Testis (tissue), 3 donors: Measurements from ENCODE around the gene MMP20. TPM values are rescaled to one million over a fixed set of nuclear protein-coding genes. Genes with fewer than 3 reads are reported as not detected.

Source experiments
- DNase-seq: peaks from one replicate; pipeline ENCODE4 v3.0.0-alpha.2; 2019
- H3K27ac ChIP-seq, 2 donors: fragments of 200-600 bp; sonication (generic); one replicate each; pipeline ENCODE4 v1.5.1; 2019
- H3K27me3 ChIP-seq: fragments of 200-600 bp; sonication (generic); one replicate; pipeline ENCODE4 v1.5.1; 2019
- H3K36me3 ChIP-seq: fragments of 200-600 bp; sonication (generic); one replicate; pipeline ENCODE4 v1.5.1; 2017; ENCODE audit warnings: low read depth; ENCODE audit errors: missing control alignments
- H3K4me1 ChIP-seq: fragments of 200-600 bp; sonication (generic); one replicate; pipeline ENCODE4 v1.5.1; 2019
- H3K4me3 ChIP-seq, 2 donors: fragments of 200-600 bp; sonication (generic); one replicate each; pipeline ENCODE4 v1.5.1; 2017 to 2019
- H3K9me3 ChIP-seq: fragments of 200-600 bp; sonication (generic); one replicate; pipeline ENCODE4 v1.5.1; 2017
- CTCF ChIP-seq, 3 experiments: fragments of 450-650 bp in 2 of 3; fragments of 200-600 bp in 1 of 3; sonication (generic) in 1 of 3; IDR thresholded peaks; one replicate each; pipeline ENCODE4 v1.5.1; 2016 to 2019; ENCODE audit warnings: antibody characterized with exemption in 3 of 3, mild to moderate bottlenecking in 2 of 3, moderate library complexity in 1 of 3
- POLR2A ChIP-seq: fragments of 450-650 bp; IDR thresholded peaks from one replicate; pipeline ENCODE4 v1.6.1; 2017; ENCODE audit warnings: antibody characterized with exemption, mild to moderate bottlenecking, moderate library complexity
- whole genome bisulfite sequencing, 2 donors: methylation state at CpG; one replicate each; pipeline ENCODE4 v1.1.5; 2018; 5-methylcytosine and 5-hydroxymethylcytosine counted together
- intact Hi-C: fragments of 100-400 bp; cut with DNase I; formaldehyde crosslinking; loops from one replicate; pipeline ENCODE4 v1.15.1; 2023; ENCODE audit warnings: low total_unique reads
- polyA plus RNA-seq: library from polyadenylated mRNA; stranded (reverse); fragments of 350-450 nt; fragmentation: Illumina TruSeq; extraction: RNeasy Lipid Tissue Mini Kit (QIAGEN cat#74804); gene quantifications from one replicate; pipeline ENCODE4 v1.2.3, GENCODE V29; 2014; ENCODE audit warnings: low read depth, low replicate concordance; ENCODE audit not compliant: insufficient read depth
- total RNA-seq, 2 donors: library from RNA; depleted of rRNA; stranded (reverse); fragments of >200 nt; gene quantifications; one replicate each; pipeline ENCODE4 v1.2.3, GENCODE V29; 2016

The MMP20 gene
- total and polyA plus RNA-seq, 3 donors from 2014 or later = 3.1 to 15.5 TPM; not detected in 1

GRCh38 chr11:102614485-102614884 lies 10.6 kb downstream of the MMP20 start:
- DNase-seq = no peak
- Histone ChIP-seq H3K27me3 (no peaks in the 10 kb centered on the region), H3K9me3 (no peaks in the 10 kb centered on the region), H3K4me3 (no peak overlapping the region), H3K36me3 (no peaks in the 10 kb centered on the region), H3K27ac (no peak overlapping the region), H3K4me1 (no peaks in the 10 kb centered on the region)
- intact Hi-C loops = no loop called here
- TF ChIP-seq POLR2A (no peak), CTCF (IDR thresholded peaks at IDR 0.05) (no peak)
- WGBS, 2 donors = 84 to 91% methylated on average over 2 of the region's 2 CpGs

- 91 to 93% methylated on average over 2 of the region's 2 CpGs for WGBS, 2 donors
- intact Hi-C loops = no loop called here
- DNase-seq = no peak
- Histone ChIP-seq H3K4me3 (no peak overlapping the region), H3K4me1 (no peaks in the 10 kb centered on the region), H3K9me3 (no peaks in the 10 kb centered on the region), H3K27ac (no peak overlapping the region), H3K36me3 (no peaks in the 10 kb centered on the region), H3K27me3 (no peaks in the 10 kb centered on the region)
- no peak for TF ChIP-seq CTCF (IDR thresholded peaks at IDR 0.05)
- no peak for TF ChIP-seq POLR2A
Measured at GRCh38 chr11:102614031-102614430, 11.1 kb downstream of the MMP20 start.

GRCh38 chr11:102613450-102613849 lies 11.7 kb downstream of the MMP20 start:
- no peak for TF ChIP-seq POLR2A
- no peak for TF ChIP-seq CTCF (IDR thresholded peaks at IDR 0.05)
- intact Hi-C loops = no loop called here
- WGBS, 2 donors = 59 to 70% methylated on average over 1 of the region's 1 CpG
- DNase-seq = no peak
- no peaks in the 10 kb centered on the region for H3K4me1 ChIP-seq
- no peak overlapping the region for H3K27ac ChIP-seq
- no peaks in the 10 kb centered on the region for H3K9me3 ChIP-seq
- H3K36me3 ChIP-seq = no peaks in the 10 kb centered on the region
- H3K27me3 ChIP-seq = no peaks in the 10 kb centered on the region
- H3K4me3 ChIP-seq = no peak overlapping the region

GRCh38 chr11:102611291-102611690 lies 13.8 kb downstream of the MMP20 start:
- intact Hi-C loops = no loop called here
- no peaks in the 10 kb centered on the region for H3K36me3 ChIP-seq
- H3K4me3 ChIP-seq = no peak overlapping the region
- H3K27ac ChIP-seq = no peak overlapping the region
- TF ChIP-seq CTCF (IDR thresholded peaks at IDR 0.05) = no peak
- TF ChIP-seq POLR2A = no peak
- no peak for DNase-seq
- H3K9me3 ChIP-seq = no peaks in the 10 kb centered on the region
- no peaks in the 10 kb centered on the region for H3K4me1 ChIP-seq
- 63 to 67% methylated on average over 4 of the region's 4 CpGs for WGBS, 2 donors
- no peaks in the 10 kb centered on the region for H3K27me3 ChIP-seq

- Histone ChIP-seq H3K27ac (no peak overlapping the region), H3K27me3 (no peaks in the 10 kb centered on the region), H3K36me3 (no peaks in the 10 kb centered on the region), H3K4me1 (no peaks in the 10 kb centered on the region), H3K9me3 (no peaks in the 10 kb centered on the region), H3K4me3 (no peak overlapping the region)
- TF ChIP-seq POLR2A = no peak
- no peak for TF ChIP-seq CTCF (IDR thresholded peaks at IDR 0.05)
- no peak for DNase-seq
- intact Hi-C loops = no loop called here
- 65 to 76% methylated on average over 7 of the region's 7 CpGs for WGBS, 2 donors
Measured at GRCh38 chr11:102610200-102610599, 14.9 kb downstream of the MMP20 start.
